ENCODE measurements around the gene CGREF1.

Gene CGREF1

DNA sequence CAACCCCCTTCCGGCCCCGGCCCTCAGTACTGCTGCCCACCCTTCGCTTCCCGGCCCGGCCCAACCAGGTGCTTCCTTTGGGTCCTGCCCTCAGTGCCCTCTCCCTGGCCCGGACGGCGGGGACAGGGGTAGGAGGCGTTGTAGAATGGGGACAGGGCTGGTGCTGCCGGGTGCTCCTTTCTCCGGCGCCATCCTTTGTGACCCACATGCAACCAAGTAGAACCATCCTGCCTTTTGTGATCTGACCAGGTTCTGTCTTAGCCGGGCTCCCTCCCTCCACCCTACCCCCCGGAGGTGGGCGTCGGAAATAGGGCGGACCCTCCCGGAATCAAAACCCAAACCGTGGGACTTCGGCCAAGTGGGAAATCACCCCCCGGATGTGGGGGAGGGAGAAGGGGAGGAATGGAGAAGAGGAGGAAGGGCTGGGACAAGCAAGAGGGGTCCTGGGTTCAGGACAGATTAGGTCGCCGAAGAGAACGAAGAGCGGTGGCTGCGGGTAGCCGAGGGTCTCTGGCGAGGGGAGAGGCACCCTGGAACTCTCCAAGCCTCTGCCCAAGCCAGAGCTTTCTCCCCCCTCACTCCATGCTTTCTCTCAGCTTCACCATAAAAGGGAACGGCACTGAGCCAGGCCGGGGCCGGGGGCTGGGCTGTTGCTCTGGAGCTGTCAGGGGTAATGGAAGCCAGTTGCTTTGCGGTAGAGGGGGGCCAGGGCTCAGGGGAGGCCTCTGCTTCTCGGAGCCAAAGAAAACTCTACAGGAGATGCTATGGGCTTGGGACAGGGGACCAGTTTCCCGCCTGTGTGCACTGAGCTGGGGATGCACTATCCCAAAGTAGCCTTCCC is 46.7 kb downstream of the CGREF1 start:
- no peak for DNase-seq

DNA sequence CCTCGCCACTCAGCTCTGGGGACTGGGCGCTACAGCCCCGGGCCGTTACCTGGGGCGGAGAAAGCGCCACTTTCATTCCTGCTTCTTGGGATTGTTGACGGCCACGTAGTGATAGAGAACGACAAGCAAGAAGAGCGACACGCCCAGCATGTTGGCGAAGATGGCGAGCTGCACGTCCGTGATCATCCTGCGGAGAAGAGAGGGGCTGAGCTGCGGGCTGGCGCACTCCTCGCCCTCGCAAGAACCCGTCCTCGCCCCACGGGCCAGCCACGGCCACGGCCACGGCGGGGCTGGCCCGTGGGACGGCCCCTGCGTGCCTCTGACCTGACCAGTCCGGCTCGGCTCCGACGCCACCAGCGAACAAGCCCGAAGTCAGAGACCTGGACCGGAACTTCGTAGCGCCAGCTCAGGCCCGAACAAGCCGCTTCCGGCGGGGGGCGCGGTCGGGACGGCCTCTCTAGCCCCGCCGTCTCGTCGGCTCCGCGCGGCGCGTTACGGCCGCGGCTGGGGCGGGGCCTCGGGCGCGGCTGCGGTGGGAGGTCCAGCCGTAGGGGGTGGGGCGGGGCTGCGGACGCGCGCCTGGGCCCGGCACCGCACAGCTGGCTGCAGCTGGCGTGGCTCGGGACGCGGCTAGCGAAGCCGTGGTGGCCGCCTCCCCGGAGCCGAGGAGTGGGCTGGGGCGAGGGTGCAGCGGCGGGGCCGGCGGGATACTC is 47.5 kb downstream of the CGREF1 start, which contains the start of gene OST4:
OST4 (minus strand) TSS at position 378 of the 713 bp plus-strand sequence.
- peak; percentile 81 for DNase-seq

GRCh38 chr2:27070653-27071276 is 48.2 kb downstream of the CGREF1 start:
- no peak for DNase-seq

DNA sequence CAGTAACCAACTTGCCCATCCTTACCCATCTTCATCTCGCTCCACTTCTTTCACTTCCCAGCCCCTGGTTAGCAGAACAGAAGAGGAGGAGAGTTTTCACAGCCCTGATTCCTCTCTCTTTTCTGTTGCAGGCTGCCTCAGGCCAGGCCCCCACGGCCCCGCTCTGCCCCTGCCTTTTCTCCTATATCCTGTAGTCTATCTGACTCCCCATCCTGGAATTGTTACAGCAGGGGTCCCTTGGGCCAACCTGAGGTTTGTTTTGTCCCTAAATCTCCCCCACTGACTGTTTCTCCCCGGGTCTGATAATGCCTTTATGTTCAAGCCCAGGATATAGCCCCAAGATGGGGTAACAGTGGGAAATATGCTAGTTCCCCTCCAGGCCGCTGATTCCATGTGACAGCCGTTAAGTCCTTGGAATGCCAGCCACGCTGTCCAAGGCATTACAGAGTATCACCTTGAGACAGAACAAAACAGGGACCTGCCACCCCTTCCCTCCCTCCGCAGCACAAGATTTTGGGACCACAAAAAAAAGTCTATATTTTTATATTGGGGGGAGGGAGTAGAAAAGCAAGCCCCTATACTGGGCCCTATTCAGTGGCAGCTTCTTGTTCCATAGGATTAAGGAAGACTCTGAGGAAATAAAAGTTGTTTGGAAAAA is 48.8 kb downstream of the CGREF1 start:
- DNase-seq: no peak

DNA sequence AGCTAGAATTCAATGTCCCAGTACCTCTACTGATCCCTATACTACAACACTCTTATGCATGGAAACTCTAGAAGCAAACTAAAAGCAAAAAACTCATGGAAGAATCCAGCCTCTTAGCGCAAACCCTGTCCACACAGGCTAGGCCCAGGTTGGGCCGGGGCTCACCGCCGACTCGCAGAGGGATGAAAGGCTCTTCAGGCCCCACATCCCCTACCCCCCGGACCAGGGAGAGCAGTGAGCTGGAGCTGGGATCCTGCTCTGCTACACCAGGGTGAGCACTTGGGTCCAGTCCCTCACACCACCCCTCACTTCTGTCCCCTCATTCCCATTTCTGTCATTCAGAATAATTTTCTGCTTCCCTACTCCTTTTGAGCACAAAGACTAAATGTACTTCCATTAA is 49.5 kb downstream of the CGREF1 start:
- no peak for DNase-seq

DNA sequence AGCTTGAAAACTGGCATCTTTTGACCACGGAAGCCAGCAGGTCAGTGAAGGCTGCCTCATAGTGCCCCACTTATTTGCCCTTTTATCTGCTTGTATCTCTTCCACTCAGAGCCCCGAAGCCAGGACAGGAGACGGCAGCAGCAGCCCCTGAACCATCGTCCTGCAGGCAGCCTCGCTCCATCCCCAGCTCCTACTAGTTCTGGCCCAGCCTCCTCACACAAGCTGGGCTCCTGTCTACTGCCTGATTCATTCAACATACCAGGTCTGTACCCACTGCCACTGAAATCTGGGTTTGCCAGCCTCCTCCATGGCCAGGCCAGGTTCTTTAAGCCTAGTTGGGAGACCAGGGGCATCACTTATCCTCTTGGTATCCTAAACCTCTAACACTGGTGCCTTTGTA is 51.5 kb downstream of the CGREF1 start:
- no peak for DNase-seq

DNA sequence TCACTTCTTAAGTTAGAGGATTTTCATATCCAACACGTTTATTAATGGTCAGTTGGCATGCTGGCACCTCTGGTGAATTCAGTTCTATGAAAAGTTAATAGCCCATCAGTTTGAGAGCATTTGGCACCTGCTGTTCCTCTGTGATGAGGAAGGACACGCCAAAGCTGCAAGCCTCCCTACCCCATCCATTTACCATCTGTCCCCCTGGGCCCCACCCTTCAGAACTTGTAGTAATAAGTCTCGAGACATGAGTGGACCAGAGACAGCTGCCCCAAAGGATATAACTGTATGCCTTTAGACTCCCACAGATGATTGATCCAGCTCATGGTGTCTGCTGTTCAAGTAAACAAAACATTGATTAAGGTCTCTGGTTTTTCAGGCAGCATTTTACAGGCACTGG is 53.8 kb downstream of the CGREF1 start:
- DNase-seq: no peak

DNA sequence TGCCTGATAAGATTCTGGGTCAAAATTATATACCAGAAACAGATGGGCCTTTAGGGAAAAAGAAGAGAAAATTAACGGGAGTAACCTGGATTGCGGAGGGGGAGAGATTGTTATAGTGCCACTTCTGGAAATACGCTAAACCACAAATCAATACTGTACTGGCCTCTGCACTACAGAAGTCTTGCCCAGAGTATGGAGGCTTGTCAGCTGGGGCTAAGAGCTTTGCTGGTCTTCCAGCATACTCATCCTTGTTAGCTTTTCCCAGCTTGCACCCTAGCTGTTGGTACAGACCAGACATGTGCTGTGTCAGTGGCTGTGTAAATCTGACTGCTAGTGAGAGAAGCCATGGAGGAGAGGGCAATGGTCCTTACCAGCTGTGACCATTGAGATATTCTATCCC is 58.6 kb downstream of the CGREF1 start:
- no peak for DNase-seq

DNA sequence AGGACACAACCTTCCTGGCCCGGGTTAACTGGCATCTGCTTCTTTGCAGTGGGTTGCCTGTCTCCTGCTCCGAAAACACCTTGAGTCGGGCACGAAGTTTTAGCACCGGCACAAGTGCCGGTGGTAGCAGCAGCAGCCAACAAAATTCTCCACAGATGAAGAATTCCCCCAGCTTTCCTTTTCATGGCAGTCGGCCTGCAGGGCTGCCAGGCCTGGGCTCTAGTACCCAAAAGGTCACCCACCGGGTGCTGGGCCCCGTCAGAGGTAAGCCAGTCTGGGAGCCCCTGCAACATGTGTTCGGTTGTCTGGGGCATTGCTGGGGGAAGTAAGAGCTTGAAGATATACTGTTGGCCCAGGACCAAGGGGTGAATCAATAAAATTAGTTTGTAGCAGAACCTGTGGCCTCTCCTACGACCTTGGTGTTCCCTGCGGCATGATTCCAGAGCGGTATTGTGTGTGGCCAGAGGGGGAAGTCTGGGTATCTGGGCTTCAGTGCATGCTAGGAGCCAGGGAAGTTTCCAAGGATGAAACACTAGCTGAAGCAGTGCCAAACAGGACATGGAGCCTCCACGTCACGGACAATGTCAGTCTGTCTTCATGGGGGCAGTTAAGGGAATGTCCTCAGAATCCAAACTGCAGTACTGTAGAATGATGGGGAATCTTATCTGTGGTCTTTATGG is 59.6 kb downstream of the CGREF1 start:
- no peak for DNase-seq

- no peak for DNase-seq
Measured at GRCh38 chr2:27058210-27058609, 60.7 kb downstream of the CGREF1 start.

GRCh38 chr2:27057184-27057583 is 61.7 kb downstream of the CGREF1 start:
- no peak for DNase-seq

- DNase-seq: no peak
Measured at GRCh38 chr2:27054721-27055120, 64.2 kb downstream of the CGREF1 start.

DNA sequence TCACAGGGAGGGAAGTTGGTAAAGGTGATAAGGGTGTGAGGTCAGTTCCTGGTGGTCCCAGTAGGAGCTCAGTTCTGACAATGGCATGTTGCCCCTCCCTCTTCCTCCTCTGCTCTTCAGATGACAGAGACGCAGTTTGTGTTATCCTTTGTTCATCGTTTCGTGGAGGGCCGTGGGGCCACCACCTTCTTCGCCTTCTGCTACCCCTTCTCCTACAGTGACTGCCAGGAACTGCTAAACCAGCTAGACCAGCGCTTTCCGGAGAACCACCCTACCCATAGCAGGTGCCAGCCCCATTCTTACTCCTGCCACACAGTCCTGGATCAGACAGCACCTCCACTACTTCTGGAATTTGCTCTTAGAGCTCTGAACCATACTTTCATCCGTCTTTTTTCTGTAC is 65.2 kb downstream of the CGREF1 start:
- no peak for DNase-seq

DNA sequence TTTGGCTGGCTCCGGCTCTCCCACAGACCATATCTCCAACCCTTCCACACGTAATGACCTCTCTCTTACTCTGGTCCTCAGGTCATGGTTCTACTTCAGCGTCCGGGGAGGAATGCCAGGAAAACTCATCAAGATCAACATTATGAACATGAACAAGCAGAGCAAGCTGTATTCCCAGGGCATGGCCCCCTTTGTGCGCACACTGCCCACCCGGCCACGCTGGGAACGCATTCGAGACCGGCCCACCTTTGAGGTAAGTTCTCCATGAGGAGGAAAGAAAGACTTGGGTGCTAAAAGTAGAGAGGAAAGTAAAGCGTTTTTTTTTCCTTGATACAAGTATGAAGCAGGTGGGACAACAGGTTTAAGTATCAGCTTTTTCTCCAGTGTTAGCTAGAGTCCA is 65.6 kb downstream of the CGREF1 start:
- DNase-seq: no peak

DNA sequence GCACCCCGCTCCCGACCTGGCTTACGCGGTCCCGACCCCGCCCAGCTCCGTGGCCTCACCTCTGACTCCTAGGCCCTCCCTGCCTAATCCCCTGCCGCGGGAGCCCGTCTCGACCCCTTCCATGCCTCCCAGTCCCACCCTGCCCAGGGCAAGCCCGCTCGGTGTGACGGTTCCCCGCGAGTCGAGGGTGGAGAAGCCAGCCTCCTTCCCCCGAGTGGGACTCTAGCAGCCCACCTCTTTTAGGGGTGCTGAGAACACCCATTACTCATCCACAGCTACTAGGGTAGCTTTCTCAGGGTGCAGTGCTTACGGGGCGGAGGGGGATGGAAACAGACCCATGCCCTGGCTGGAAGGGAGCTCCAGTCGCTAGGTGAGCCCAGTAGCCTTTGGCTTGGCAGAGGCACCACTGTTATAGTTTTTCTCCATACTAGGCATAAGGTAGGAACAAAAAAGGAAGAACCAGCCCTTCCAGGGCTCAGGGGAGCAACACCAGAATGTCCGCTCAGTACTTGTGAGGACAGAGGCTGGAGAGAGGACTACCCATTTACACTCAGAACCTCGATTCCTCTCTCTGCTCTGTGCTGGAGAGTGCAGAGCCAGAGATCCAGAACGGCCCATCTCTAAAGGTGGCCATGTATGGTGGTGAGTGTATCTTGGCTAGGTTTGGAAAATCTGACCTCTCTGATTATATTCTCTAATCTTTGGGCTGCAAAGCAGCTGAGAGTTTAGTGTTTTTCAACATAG is 66.9 kb downstream of the CGREF1 start:
- no peak for DNase-seq

DNA sequence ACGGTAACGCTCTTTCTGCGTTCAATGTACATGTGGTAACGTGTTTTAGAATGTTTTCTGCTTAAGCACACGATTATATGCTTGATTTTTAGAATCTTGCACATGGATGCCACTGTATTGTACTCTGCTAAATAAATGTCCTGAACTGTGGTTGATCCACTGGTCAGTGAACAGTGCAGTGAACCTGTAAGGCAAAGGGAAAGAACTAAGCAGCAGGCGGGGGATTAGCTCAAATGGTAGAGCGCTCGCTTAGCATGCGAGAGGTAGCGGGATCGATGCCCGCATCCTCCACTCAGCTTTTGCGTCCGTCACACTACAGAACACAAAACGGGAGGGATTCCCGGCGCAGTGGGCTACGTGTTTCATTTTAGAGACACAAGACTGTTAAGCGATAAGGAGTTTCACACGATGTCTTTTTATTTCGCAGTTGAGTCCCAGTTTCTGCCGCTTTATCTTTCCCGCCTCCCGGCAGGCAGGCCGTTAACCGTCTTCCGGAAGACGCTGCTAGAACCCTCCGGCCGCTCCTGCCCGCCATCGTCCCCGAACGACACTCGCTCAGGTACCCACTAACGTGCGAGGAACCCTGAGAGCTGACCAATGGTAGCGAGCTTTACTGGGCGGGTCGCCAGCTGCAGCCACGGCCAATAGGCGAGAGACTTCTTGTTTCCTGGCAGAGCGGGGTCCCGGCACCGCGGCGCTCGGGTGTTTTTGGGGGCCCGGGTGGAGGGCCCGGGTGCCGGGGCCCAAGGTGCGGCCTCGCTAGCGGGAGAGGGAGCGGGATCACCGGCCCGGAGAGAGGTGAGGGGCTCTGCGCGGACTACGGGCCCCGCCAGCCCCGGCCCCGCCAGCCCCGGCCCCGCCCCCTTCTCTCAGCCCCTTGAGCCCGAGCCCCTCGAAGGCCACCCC is 67.7 kb downstream of the CGREF1 start, which contains the start of gene AGBL5:
AGBL5 (plus strand) TSS at position 673 of the 906 bp plus-strand sequence. CDS start 1,291 bp downstream, outside the sequence.
- peak; percentile 90 for DNase-seq

Data from DMS79 (cell line).